HG03175 (cell line): ENCODE measurements around the gene TCF25.
"Not testable (repeated sequence)": the region's sequence is repeated elsewhere in the genome, so short reads cannot be mapped to it uniquely, and the experiment has no call there.

Source experiments
- ATAC-seq: cut with Tn5 transposase; IDR thresholded peaks from one replicate; pipeline ENCODE4 v1.9.1; 2021; ENCODE audit warnings: mild to moderate bottlenecking, moderate library complexity; ENCODE audit not compliant: unreplicated experiment

The TCF25 gene

DNA sequence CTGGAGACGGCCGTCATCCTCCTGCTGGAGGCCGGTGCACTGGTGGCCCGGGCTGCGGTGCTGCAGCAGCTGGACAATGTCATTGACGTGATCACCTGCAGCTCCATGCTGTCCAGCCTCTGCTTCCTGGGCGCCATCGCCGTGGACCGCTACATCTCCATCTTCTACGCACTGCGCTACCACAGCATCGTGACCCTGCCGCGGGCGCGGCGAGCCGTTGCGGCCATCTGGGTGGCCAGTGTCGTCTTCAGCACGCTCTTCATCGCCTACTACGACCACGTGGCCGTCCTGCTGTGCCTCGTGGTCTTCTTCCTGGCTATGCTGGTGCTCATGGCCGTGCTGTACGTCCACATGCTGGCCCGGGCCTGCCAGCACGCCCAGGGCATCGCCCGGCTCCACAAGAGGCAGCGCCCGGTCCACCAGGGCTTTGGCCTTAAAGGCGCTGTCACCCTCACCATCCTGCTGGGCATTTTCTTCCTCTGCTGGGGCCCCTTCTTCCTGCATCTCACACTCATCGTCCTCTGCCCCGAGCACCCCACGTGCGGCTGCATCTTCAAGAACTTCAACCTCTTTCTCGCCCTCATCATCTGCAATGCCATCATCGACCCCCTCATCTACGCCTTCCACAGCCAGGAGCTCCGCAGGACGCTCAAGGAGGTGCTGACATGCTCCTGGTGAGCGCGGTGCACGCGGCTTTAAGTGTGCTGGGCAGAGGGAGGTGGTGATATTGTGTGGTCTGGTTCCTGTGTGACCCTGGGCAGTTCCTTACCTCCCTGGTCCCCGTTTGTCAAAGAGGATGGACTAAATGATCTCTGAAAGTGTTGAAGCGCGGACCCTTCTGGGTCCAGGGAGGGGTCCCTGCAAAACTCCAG, 46.4 kb downstream of the TCF25 start:
- ATAC-seq, result no peak

DNA sequence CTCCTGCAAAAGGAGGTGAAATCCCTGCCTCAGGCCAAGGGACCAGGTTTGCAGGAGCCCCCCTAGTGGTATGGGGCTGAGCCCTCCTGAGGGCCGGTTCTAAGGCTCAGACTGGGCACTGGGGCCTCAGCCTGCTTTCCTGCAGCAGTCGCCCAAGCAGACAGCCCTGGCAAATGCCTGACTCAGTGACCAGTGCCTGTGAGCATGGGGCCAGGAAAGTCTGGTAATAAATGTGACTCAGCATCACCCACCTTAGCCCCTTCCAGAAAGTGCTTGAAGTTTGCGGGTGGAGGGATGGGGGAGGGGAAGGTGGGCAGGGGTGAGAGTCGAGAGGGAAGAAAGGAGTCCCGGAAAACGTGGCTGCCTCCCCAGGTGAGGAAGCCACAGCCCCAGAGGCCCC, 47.3 kb downstream of the TCF25 start:
- no peak for ATAC-seq

GRCh38 chr16:89921131-89921701, 47.8 kb downstream of the TCF25 start:
- ATAC-seq, result no peak

DNA sequence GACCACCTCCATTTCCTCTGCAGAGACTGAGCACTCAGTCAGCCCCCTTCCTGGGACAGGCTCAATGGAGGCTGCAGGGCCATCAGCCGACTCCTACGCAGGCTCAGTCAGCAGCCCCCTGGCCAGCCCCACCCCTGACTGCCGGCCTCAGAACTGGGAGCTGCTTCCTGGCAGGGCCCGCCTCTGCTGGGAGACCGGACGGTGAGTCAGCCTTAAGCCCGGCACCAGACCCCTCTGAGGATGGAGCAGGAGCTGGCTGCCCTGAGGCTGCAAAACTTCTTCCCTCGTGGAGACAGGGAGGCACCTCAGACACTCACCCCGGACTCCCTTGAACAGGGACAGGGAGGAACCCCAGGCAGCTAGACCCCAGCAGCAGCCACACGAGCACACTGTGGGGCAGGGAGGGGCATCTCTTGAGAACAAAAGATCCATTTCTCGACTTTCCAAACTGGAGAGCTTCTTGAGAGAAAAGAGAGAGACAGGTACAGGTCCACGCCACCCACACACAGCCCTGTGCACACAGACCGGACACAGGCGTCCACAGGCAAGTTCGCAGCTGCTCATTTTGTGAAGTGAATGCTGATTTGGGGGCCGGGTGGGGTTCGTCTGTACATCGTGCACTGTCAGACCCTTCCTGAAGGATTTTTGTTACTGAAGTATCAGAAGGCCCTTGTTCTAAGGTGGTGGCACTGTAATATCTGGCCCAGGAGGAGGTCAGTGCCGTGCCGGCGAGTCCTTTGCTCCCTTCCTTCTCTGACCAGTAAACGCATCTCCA, 48.5 kb downstream of the TCF25 start:
- no peak for ATAC-seq

DNA sequence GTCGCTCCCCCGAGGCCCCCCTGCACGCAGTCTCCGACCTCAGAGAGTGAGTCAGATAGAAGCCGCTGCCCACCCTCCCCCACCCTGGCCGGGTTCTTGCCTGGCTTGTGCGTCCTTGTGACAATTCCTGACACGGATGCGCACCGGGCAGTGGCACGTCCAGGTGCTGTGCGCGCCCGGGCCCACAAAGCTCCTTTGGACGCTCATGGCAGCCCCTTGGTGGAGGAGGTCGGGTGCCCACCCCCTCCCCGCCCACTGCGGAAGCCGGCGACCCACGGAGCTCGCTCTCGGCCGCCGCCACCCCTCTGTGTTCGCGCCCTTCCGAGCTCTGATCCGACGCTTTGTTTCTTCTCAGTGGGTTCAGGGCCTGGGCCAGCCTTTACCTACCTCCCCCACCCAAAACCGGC, 49.1 kb downstream of the TCF25 start:
- no peak for ATAC-seq

- no peak for ATAC-seq
These were observed 49.7 kb downstream of the TCF25 start, which contains the start of gene TUBB3 for GRCh38 chr16:89922884-89923639. TSS of gene TUBB3 (plus strand) at chr16:89923342. CDS start at chr16:89923402, 60 bp downstream.

- no peak for ATAC-seq
These were observed 50.4 kb downstream of the TCF25 start for GRCh38 chr16:89923640-89924296.

DNA sequence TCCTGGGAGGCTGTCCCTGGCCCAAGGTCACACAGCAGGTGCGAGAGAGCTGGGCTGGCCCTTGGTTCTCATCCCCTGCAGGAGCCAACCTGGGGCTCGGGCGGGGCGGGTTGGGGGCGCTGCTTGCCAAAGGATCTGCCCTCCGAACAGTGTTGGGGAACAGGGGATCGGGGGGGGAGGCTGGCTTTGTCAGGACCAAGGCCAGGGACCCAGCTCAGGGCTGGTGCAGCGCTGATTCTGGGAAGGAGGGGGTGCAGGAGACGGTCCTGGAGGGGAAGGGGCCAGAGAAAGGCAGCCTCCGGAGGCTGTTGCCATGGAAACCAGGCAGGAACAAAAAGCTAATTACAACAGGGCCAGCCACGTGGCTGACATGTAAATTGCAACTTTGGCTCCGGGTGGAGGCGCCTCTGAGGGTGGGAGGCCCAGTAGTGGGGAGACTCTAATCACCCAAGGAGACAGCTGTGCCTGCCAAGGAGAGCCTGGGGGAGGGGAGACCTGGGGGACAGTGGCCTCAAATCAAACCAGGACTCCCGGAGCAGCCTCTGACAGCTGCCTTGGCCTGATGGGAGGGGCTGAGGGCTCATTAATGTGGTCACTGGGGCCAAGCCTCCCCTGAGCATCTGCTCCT, 51.0 kb downstream of the TCF25 start:
- ATAC-seq, result no peak

- no peak for ATAC-seq
These were observed 51.5 kb downstream of the TCF25 start for GRCh38 chr16:89924925-89925307.

GRCh38 chr16:89925596-89926079, 52.2 kb downstream of the TCF25 start:
- ATAC-seq, result no peak

DNA sequence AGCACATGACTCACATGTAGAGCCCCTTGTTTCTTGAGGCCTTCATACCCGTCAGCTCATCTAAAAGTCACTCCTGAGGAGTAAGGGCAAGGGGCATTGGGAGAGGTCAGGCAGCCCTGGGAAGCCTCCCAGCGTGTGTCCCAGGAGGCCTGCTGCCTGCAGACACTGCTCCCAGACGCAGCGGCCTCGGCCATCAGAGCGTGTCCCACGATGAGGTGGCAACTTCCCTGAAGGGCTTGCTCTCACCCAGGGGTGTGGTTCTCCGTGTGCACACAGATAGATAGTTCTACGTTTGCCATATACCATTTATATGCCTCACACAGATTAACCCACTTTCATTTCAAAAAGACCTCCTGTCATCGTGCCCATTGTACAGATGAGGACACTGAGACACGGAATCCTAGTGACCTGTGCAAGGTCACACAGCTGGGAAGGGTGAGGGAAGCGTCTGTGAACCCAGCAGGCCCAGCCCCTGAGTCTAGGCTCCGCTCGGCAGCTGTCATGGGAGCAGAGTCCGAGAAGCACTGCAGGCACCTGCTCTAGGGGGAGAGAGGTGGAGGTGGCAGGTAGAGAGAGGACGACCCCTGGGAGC, 58.0 kb downstream of the TCF25 start:
- ATAC-seq, result no peak

GRCh38 chr16:89931964-89932363, 58.6 kb downstream of the TCF25 start:
- no peak for ATAC-seq

DNA sequence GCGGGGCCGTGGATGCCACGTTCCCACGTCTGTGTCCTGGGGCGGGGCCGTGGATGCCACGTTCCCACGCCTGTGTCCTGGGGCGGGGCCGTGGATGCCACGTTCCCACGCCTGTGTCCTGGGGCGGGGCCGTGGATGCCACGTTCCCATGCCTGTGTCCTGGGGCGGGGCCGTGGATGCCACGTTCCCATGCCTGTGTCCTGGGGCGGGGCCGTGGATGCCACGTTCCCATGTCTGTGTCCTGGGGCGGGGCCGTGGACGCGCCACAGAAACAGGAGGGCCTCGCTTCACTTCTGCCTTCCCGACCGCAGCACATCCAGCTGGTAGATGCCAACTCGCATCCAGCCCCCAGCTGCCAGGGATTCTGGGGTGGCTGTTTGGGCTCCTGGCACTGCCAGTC, 60.6 kb downstream of the TCF25 start:
- not testable (repeated sequence) for ATAC-seq

GRCh38 chr16:89934611-89935553, 61.5 kb downstream of the TCF25 start:
- no peak for ATAC-seq

DNA sequence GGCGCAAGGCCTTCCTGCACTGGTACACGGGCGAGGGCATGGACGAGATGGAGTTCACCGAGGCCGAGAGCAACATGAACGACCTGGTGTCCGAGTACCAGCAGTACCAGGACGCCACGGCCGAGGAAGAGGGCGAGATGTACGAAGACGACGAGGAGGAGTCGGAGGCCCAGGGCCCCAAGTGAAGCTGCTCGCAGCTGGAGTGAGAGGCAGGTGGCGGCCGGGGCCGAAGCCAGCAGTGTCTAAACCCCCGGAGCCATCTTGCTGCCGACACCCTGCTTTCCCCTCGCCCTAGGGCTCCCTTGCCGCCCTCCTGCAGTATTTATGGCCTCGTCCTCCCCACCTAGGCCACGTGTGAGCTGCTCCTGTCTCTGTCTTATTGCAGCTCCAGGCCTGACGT, 62.2 kb downstream of the TCF25 start:
- ATAC-seq, result not testable (repeated sequence)

- no peak for ATAC-seq
These were observed 62.6 kb downstream of the TCF25 start for GRCh38 chr16:89936034-89936433.

GRCh38 chr16:89936508-89936907, 63.1 kb downstream of the TCF25 start:
- ATAC-seq, result no peak

DNA sequence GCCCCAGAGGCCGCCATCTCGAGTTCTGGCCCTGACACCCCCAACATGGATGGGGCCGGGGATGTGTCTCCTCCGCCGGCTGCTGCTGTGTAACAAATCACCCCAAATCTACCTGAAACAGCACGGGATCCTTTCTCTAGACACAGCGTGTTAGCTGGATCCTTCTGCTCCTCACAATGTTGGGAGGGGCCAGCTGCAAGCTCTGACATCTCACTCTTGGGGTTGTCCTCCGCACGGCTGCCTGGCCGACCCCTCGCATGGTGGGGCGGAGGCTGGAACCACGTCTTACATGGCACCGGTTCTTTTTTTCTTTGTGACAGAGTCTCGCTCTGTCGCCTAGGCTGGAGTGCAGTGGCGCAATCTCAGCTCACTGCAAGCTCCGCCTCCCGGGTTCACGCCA, 63.6 kb downstream of the TCF25 start:
- ATAC-seq, result no peak
